Stomach (tissue), 9 donors: ENCODE data around the gene AK9. TPM values are rescaled to one million over a fixed set of nuclear protein-coding genes. Genes with fewer than 3 reads are reported as not detected.
A peak's percentile ranks its signal among the peaks of the same experiment; 100 is the strongest.

Source experiments
- DNase-seq, 2 donors: peaks; one replicate each; pipeline versions ENCODE4 v3.0.0 to v3.0.0-alpha.2; 2013 to 2019
- H3K27ac ChIP-seq, 5 donors: fragments of 200-600 bp in 4 of 5; sonication (generic) in 4 of 5; one replicate each; pipeline ENCODE4 v1.5.1; 2013 to 2019; ENCODE audit warnings: mild to moderate bottlenecking in 1 of 5, moderate library complexity in 1 of 5
- H3K27me3 ChIP-seq, 3 donors: fragments of 200-600 bp; sonication (generic); one replicate each; pipeline ENCODE4 v1.5.1; 2017 to 2019; ENCODE audit warnings: mixed run types in 1 of 3
- H3K36me3 ChIP-seq, 4 donors: fragments of 200-600 bp; sonication (generic); 1 replicate in 3 of 4; 2 replicates in 1 of 4; pipeline ENCODE4 v1.5.1; 2016 to 2019
- H3K4me1 ChIP-seq, 4 donors: fragments of 200-600 bp; sonication (generic); one replicate each; pipeline ENCODE4 v1.5.1; 2016 to 2019
- H3K4me3 ChIP-seq, 4 donors: fragments of 200-600 bp; sonication (generic) in 3 of 4; one replicate each; pipeline ENCODE4 v1.5.1; 2016 to 2019; ENCODE audit warnings: mild to moderate bottlenecking in 1 of 4
- H3K9me3 ChIP-seq, 4 donors: fragments of 200-600 bp; sonication (generic); one replicate each; pipeline ENCODE4 v1.5.1; 2016 to 2019
- EP300 ChIP-seq: sonication (generic); formaldehyde crosslinking; IDR thresholded peaks from one replicate; pipeline ENCODE4 v1.6.1; 2017; ENCODE audit warnings: antibody characterized with exemption
- POLR2A ChIP-seq, 4 donors: fragments of 450-650 bp; IDR thresholded peaks; one replicate each; pipeline ENCODE4 v1.6.1; 2016; ENCODE audit warnings: antibody characterized with exemption in 4 of 4, control low read depth in 2 of 4, mild to moderate bottlenecking in 1 of 4, moderate library complexity in 1 of 4
- POLR2AphosphoS5 ChIP-seq, 3 donors: sonication (generic); formaldehyde crosslinking; IDR thresholded peaks; one replicate each; pipeline ENCODE4 v1.6.1; 2016; ENCODE audit warnings: antibody characterized with exemption in 3 of 3
- WGBS, 5 donors: extraction: QIAGEN DNeasy Blood & Tissue Kit in 3 of 5; methylation state at CpG; one replicate each; pipeline versions ENCODE4 v1.1.5 to v1.1.7; 2013 to 2018; 5-methylcytosine and 5-hydroxymethylcytosine counted together
- intact Hi-C: fragments of 100-400 bp; cut with DNase I; formaldehyde crosslinking; loops from one replicate; pipeline ENCODE4 v1.15.1; 2023; ENCODE audit warnings: low total_unique reads
- polyA plus RNA-seq, 3 donors: library from polyadenylated mRNA; stranded (reverse); fragments of 200-250 nt; gene quantifications; one replicate each; pipeline ENCODE4 v1.2.3, GENCODE V29; 2013
- total RNA-seq, 5 donors: library from RNA; depleted of rRNA; stranded (reverse); fragments of >200 nt; gene quantifications; one replicate each; pipeline versions ENCODE4 v1.1.0 to v1.2.3, GENCODE V29; 2014 to 2016
- TF ChIP-seq, protein P1 (sequence below), 7 experiments: fragments of 450-650 bp in 4 of 7; fragments of 200-600 bp in 3 of 7; sonication (generic) in 3 of 7; IDR thresholded peaks; one replicate each; pipeline ENCODE4 v1.5.1; 2016 to 2019; ENCODE audit warnings: antibody characterized with exemption in 7 of 7, control low read depth in 2 of 7, mild to moderate bottlenecking in 1 of 7
- donor health status: healthy with polysubstance abuse.
- donor health status: Bipolar disorder and iron deficiency.
- donor health status: healthy.

The AK9 gene
- total and polyA plus RNA-seq, 8 donors, result 3.8 to 20.3 (median 9.1) TPM

DNA sequence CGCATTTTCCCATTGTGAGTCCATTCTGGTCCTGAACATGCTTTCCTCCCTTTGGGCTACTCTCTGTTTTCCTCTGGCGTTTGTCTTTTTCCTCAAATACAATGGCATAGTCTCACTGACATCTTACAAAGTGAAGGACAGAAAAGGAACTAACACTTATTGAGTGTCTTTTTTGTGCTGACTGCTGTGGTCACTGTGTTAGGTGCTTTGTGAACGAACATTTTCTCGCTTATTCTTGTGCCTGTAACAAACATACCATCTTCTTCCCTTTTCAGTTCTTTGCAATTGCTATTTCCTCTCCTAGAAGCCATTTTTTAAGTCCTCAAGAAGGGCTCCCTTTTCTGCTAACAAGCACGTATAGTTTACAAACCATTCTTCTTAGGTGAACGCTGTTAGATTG, 15.5 kb upstream of the AK9 start:
- Histone ChIP-seq H3K9me3 (no peaks in the 10 kb centered on the region), H3K27me3 (no peaks in the 10 kb centered on the region), H3K36me3 (no peaks in the 10 kb centered on the region), H3K4me3 (no peak overlapping the region), H3K27ac (no peak overlapping the region), H3K4me1 (peaks cover 0 to 34% (median 10%) of the 10 kb centered on the region in 4 donors)
- 52 to 85% (median 81%) methylated on average over 6 of the region's 6 CpGs for WGBS, 5 donors
- TF ChIP-seq, protein P1, sequence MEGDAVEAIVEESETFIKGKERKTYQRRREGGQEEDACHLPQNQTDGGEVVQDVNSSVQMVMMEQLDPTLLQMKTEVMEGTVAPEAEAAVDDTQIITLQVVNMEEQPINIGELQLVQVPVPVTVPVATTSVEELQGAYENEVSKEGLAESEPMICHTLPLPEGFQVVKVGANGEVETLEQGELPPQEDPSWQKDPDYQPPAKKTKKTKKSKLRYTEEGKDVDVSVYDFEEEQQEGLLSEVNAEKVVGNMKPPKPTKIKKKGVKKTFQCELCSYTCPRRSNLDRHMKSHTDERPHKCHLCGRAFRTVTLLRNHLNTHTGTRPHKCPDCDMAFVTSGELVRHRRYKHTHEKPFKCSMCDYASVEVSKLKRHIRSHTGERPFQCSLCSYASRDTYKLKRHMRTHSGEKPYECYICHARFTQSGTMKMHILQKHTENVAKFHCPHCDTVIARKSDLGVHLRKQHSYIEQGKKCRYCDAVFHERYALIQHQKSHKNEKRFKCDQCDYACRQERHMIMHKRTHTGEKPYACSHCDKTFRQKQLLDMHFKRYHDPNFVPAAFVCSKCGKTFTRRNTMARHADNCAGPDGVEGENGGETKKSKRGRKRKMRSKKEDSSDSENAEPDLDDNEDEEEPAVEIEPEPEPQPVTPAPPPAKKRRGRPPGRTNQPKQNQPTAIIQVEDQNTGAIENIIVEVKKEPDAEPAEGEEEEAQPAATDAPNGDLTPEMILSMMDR (IDR thresholded peaks at IDR 0.05), result no peak
- TF ChIP-seq POLR2AphosphoS5 (IDR thresholded peaks at IDR 0.05) (no peak), EP300 (no peak)
- intact Hi-C loops, result loop anchor here (5.0 to 10.0 kb wide), 2 partner anchors 336 to 688 kb away; no protein-coding TSS in a partner anchor
- DNase-seq, result no peak

GRCh38 chr6:109705258-109705657, 14.3 kb upstream of the AK9 start:
- intact Hi-C loops, result loop anchor here (5.0 to 10.0 kb wide), 2 partner anchors 337 to 690 kb away; no protein-coding TSS in a partner anchor
- WGBS, 5 donors, result 14 to 19% (median 16%) methylated on average over 7 of the region's 7 CpGs
- Histone ChIP-seq H3K4me3 (no peak overlapping the region), H3K27ac (no peak overlapping the region), H3K4me1 (peaks cover 0 to 44% (median 12%) of the 10 kb centered on the region in 4 donors), H3K9me3 (no peaks in the 10 kb centered on the region), H3K27me3 (no peaks in the 10 kb centered on the region), H3K36me3 (no peaks in the 10 kb centered on the region)
- TF ChIP-seq, protein P1 (IDR thresholded peaks at IDR 0.05), result peak in 6 of 7 experiments; percentile 30 to 99 (median 90)
- TF ChIP-seq POLR2AphosphoS5 (IDR thresholded peaks at IDR 0.05) (peak in 1 of 3 donors; percentile 71), POLR2A (IDR thresholded peaks at IDR 0.05) (no peak)
- peak; percentile 80 to 96 for DNase-seq

DNA sequence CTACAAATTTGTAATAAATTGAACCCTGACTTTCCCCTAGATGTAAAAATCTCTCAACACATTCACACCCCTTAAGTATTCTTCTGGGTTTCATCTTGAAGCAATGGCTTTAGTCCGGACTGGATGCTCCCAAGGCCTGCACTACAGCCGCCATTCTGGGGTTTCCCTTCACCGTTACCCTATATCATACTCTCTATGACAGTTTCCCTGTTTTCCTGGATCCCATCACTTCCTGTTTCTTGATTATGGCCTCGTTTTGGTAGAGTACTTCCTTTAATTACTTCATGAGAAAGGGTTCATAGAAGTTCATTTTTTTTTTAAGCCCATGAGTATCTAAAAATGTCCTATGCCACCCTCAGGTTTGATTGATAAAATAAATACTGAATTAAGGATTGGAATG, 11.8 kb upstream of the AK9 start:
- Histone ChIP-seq H3K27me3 (no peaks in the 10 kb centered on the region), H3K27ac (no peak overlapping the region), H3K9me3 (no peaks in the 10 kb centered on the region), H3K36me3 (peaks cover 0 to 3% (median 0%) of the 10 kb centered on the region in 4 donors), H3K4me1 (peaks cover 0 to 44% (median 12%) of the 10 kb centered on the region in 4 donors), H3K4me3 (no peak overlapping the region)
- intact Hi-C loops, result loop anchor here (10.0 kb wide), 1 partner anchor 692 kb away; no protein-coding TSS in a partner anchor
- 58 to 68% (median 65%) methylated on average over 4 of the region's 4 CpGs for WGBS, 5 donors
- DNase-seq, result no peak
- no peak for TF ChIP-seq POLR2A (IDR thresholded peaks at IDR 0.05)
- TF ChIP-seq, protein P1 (IDR thresholded peaks at IDR 0.05), result no peak
- no peak for TF ChIP-seq EP300
- no peak for TF ChIP-seq POLR2AphosphoS5 (IDR thresholded peaks at IDR 0.05)

- intact Hi-C loops, result loop anchor here (10.0 kb wide), 1 partner anchor 693 kb away; no protein-coding TSS in a partner anchor
- H3K27me3 ChIP-seq, result no peaks in the 10 kb centered on the region
- DNase-seq, result no peak
- peaks cover 0 to 44% (median 11%) of the 10 kb centered on the region in 4 donors for H3K4me1 ChIP-seq
- peaks cover 0 to 3% (median 0%) of the 10 kb centered on the region in 4 donors for H3K36me3 ChIP-seq
- WGBS, 5 donors, result 82 to 90% (median 85%) methylated on average over 2 of the region's 2 CpGs
- no peaks in the 10 kb centered on the region for H3K9me3 ChIP-seq
- no peak overlapping the region for H3K27ac ChIP-seq
- H3K4me3 ChIP-seq, result no peak overlapping the region
- TF ChIP-seq POLR2AphosphoS5 (IDR thresholded peaks at IDR 0.05) (no peak), EP300 (no peak), POLR2A (IDR thresholded peaks at IDR 0.05) (no peak)
- TF ChIP-seq, protein P1 (IDR thresholded peaks at IDR 0.05), result no peak
Observed at GRCh38 chr6:109701774-109702173, 10.8 kb upstream of the AK9 start.
